PC-9 (cell line): ENCODE data around the gene CUX1. TPM values are rescaled to one million over a fixed set of nuclear protein-coding genes. Genes with fewer than 3 reads are reported as not detected.
A peak's percentile ranks its signal among the peaks of the same experiment; 100 is the strongest.

Experiments
- BruUV-seq: library from RNA; stranded (reverse); fragments of 400-500 nt; replicated peaks from 2 replicates; lab custom pipeline; 2021; lab: Mats Ljungman, UMichigan
- CTCF ChIA-PET: fragments of 300-600 bp; sonication (Branson Sonifier 250); formaldehyde crosslinking; loops from one replicate; lab custom pipeline; 2022; ENCODE audit warnings: antibody characterized with exemption; lab: Charles Lee
- POLR2A ChIA-PET: fragments of 300-600 bp; sonication (Branson Sonifier 250); formaldehyde crosslinking; loops from one replicate; lab custom pipeline; 2022; ENCODE audit warnings: antibody characterized with exemption; ENCODE audit not compliant: unreplicated experiment; lab: Charles Lee
- DNase-seq, 2 experiments: peaks; one replicate each; pipeline versions ENCODE4 v3.0.0 to v3.0.0-alpha.2; 2015 to 2022; ENCODE audit warnings: mixed read lengths in 1 of 2
- H2AFZ ChIP-seq: fragments of 200-600 bp; sonication (generic); 2 replicates; pipeline ENCODE4 v1.8.1; 2017; ENCODE audit warnings: antibody characterized with exemption
- H3F3A ChIP-seq: fragments of 200-600 bp; sonication (generic); 2 replicates; pipeline ENCODE4 v1.8.1; 2017; ENCODE audit warnings: antibody characterized with exemption, mild to moderate bottlenecking, low read depth; ENCODE audit not compliant: insufficient read depth
- H3K27ac ChIP-seq: fragments of 200-600 bp; sonication (generic); 2 replicates; pipeline ENCODE4 v1.6.1; 2016; ENCODE audit warnings: mixed run types
- H3K27me3 ChIP-seq: fragments of 200-600 bp; sonication (generic); 2 replicates; pipeline ENCODE4 v1.6.1; 2016; ENCODE audit warnings: low read depth, mixed run types; ENCODE audit not compliant: insufficient read depth
- H3K36me3 ChIP-seq: fragments of 200-600 bp; sonication (generic); 2 replicates; pipeline ENCODE4 v1.6.1; 2016; ENCODE audit warnings: low read depth, mixed run types
- H3K4me1 ChIP-seq: fragments of 200-600 bp; sonication (generic); replicated peaks from 2 replicates; pipeline ENCODE4 v1.6.1; 2016; ENCODE audit warnings: mixed run types; ENCODE audit not compliant: insufficient read depth
- H3K4me2 ChIP-seq: fragments of 200-600 bp; sonication (generic); 2 replicates; pipeline ENCODE4 v1.6.1; 2017; ENCODE audit warnings: mixed run types
- H3K4me3 ChIP-seq: fragments of 200-600 bp; sonication (generic); 2 replicates; pipeline ENCODE4 v1.6.1; 2016; ENCODE audit warnings: mixed run types
- H3K79me2 ChIP-seq: fragments of 200-600 bp; sonication (generic); 2 replicates; pipeline ENCODE4 v1.6.1; 2017; ENCODE audit warnings: low read depth, mixed run types
- H3K9me2 ChIP-seq: fragments of 200-600 bp; sonication (generic); 2 replicates; pipeline ENCODE4 v1.8.1; 2017; ENCODE audit warnings: mild to moderate bottlenecking; ENCODE audit not compliant: insufficient read depth
- H3K9me3 ChIP-seq: fragments of 200-600 bp; sonication (generic); 2 replicates; pipeline ENCODE4 v1.8.1; 2016; ENCODE audit warnings: low read depth; ENCODE audit not compliant: insufficient read depth
- H4K20me1 ChIP-seq: fragments of 200-600 bp; sonication (generic); 2 replicates; pipeline ENCODE4 v1.8.1; 2017; ENCODE audit not compliant: insufficient read depth
- EZH2 ChIP-seq: fragments of 200-600 bp; sonication (generic); IDR thresholded peaks from 2 replicates; pipeline ENCODE4 v1.8.0; 2017; ENCODE audit warnings: antibody characterized with exemption, low read depth
- intact Hi-C: fragments of 100-400 bp; cut with micrococcal nuclease; formaldehyde crosslinking; loops from one replicate; pipeline ENCODE4 v1.10.0; 2022; ENCODE audit not compliant: unreplicated experiment
- total RNA-seq: library from RNA; stranded (reverse); gene quantifications from 2 replicates; pipeline ENCODE4 v1.2.3, GENCODE V29; 2021
- TF ChIP-seq, protein P1 (sequence below): fragments of 200-600 bp; sonication (generic); conservative IDR thresholded peaks from 2 replicates; pipeline ENCODE4 v1.6.1; 2017; ENCODE audit warnings: mixed run types, antibody characterized with exemption, mild to moderate bottlenecking, moderate library complexity

The CUX1 gene
- total RNA-seq, 1 experiment from 2014 or later: 83.3 TPM

DNA sequence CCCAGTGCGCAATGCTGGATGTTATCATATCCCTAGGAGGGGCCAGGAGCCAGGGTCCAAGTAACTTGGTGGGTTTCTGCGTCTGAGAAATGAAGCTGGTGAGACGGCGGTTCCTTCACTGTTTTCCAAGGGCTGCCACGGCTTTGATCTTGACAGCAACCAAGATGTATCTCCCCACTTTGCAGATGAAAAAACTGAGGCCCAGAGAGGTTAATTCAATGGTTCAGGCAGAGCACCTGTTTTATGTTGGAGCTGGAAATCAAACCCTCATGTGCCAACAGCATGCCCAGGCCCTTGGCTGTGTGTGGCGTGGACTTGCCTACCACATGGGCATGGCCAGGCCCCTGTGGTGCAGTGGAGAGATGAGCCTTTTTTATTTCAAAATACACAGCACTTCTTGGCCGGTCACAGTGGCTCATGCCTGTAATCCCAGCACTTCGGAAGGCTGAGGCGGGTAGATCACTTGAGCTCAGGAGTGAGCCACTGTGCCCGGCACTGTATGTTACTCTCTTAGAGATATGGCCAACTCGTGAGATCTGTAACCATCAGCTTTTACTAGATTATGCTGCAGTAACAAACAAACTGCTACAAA lies 244.0 kb downstream of the CUX1 start:
- no peak for TF ChIP-seq EZH2
- TF ChIP-seq, protein P1, sequence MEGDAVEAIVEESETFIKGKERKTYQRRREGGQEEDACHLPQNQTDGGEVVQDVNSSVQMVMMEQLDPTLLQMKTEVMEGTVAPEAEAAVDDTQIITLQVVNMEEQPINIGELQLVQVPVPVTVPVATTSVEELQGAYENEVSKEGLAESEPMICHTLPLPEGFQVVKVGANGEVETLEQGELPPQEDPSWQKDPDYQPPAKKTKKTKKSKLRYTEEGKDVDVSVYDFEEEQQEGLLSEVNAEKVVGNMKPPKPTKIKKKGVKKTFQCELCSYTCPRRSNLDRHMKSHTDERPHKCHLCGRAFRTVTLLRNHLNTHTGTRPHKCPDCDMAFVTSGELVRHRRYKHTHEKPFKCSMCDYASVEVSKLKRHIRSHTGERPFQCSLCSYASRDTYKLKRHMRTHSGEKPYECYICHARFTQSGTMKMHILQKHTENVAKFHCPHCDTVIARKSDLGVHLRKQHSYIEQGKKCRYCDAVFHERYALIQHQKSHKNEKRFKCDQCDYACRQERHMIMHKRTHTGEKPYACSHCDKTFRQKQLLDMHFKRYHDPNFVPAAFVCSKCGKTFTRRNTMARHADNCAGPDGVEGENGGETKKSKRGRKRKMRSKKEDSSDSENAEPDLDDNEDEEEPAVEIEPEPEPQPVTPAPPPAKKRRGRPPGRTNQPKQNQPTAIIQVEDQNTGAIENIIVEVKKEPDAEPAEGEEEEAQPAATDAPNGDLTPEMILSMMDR: no peak
- Histone ChIP-seq H3K36me3 (no peaks in the 10 kb centered on the region), H3K4me2 (no peak overlapping the region), H3K9me2 (no peaks in the 10 kb centered on the region), H3K27me3 (no peaks in the 10 kb centered on the region), H2AFZ (no peak overlapping the region), H3K4me1 (peaks cover 11% of the 10 kb centered on the region), H3K79me2 (no peaks in the 10 kb centered on the region), H3K4me3 (no peak overlapping the region), H3K27ac (no peak overlapping the region), H4K20me1 (peaks cover 20% of the 10 kb centered on the region; the same call in 1 of the 2 replicates), H3F3A (peaks cover 8% of the 10 kb centered on the region; the same call in 1 of the 2 replicates), H3K9me3 (no peaks in the 10 kb centered on the region)
- POLR2A ChIA-PET: no interaction called here
- BruUV-seq: no TSS peak
- no peak for DNase-seq
- CTCF ChIA-PET: no interaction called here
- intact Hi-C loops: loop anchor here (5.0 to 10.0 kb wide), 2 partner anchors 57 to 204 kb away; no protein-coding TSS in a partner anchor

DNA sequence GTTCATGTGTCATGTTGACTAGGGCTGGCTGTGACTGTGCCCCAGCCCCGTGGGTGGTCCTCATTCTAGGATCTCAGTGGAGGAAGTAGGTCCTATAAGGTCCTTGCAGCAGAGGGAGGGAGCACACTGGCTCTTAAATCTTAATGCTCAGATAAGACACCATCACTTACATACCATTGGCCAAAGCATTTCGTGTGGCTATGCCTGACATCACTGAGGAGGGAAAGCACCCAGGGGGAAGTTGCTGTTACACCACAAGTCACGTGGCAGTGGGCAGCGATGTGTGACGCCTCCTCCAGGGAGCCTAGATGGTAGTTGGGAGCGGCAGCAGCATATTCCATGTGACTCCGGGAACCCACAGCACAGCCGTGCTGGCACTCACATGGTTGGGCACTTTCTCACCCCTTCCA lies 244.6 kb downstream of the CUX1 start:
- intact Hi-C loops: loop anchor here (5.0 to 10.0 kb wide), 2 partner anchors 57 to 205 kb away; no protein-coding TSS in a partner anchor
- peaks cover 11% of the 10 kb centered on the region for H3K4me1 ChIP-seq
- no peaks in the 10 kb centered on the region for H3K79me2 ChIP-seq
- no TSS peak for BruUV-seq
- no peaks in the 10 kb centered on the region for H3K36me3 ChIP-seq
- no peak overlapping the region for H3K4me3 ChIP-seq
- POLR2A ChIA-PET: no interaction called here
- CTCF ChIA-PET: no interaction called here
- DNase-seq: no peak
- no peaks in the 10 kb centered on the region for H3K9me2 ChIP-seq
- H3F3A ChIP-seq: peaks cover 8% of the 10 kb centered on the region; the same call in 1 of the 2 replicates
- no peaks in the 10 kb centered on the region for H3K9me3 ChIP-seq
- H3K4me2 ChIP-seq: no peak overlapping the region
- no peak overlapping the region for H2AFZ ChIP-seq
- no peaks in the 10 kb centered on the region for H3K27me3 ChIP-seq
- no peak overlapping the region for H3K27ac ChIP-seq
- peaks cover 20% of the 10 kb centered on the region; the same call in 1 of the 2 replicates for H4K20me1 ChIP-seq
- TF ChIP-seq, protein P1: no peak
- no peak for TF ChIP-seq EZH2

DNA sequence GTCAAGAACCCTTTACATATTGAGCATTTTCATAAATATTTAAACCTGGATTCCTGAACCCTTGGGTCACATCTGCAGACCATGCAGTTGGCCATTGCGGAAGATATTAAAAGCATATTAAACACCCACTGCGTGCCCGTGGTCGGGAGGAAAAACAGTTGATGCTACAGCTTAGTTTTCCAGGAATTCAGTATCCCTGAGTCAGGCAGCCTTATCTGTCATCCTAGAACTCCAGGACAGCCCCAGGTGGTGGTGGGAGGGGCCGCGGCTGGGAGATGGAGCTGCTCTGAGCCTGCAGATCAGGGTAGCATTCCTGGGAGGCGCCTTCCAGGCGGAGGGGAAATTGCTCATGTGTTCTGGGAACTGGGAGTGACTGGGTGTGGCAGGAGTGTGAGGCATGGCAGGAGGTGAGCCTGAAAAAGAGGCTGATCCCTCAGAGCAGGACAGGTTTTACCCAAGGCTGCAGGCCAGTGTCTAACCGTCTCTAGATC lies 246.3 kb downstream of the CUX1 start:
- ChIA-PET CTCF (interaction anchor here (0.5 to 0.7 kb wide), 2 partner anchors 88 to 489 kb away, joined by 3 to 6 read pairs; no protein-coding TSS in a partner anchor), POLR2A (interaction anchor here (0.6 to 0.7 kb wide), 3 partner anchors 76 to 255 kb away, joined by 4 to 6 read pairs (median 4); no protein-coding TSS in a partner anchor)
- Histone ChIP-seq H3K4me1 (peaks cover 11% of the 10 kb centered on the region), H3K79me2 (no peaks in the 10 kb centered on the region), H3K9me3 (no peaks in the 10 kb centered on the region), H3K9me2 (no peaks in the 10 kb centered on the region), H3K36me3 (no peaks in the 10 kb centered on the region), H3F3A (peaks cover 8% of the 10 kb centered on the region; the same call in 1 of the 2 replicates), H3K27me3 (no peaks in the 10 kb centered on the region), H2AFZ (no peak overlapping the region), H3K27ac (peak overlapping the region; percentile 37; the same call in 1 of the 2 replicates), H4K20me1 (peaks cover 20% of the 10 kb centered on the region; the same call in 1 of the 2 replicates), H3K4me2 (no peak overlapping the region), H3K4me3 (no peak overlapping the region)
- TF ChIP-seq EZH2: no peak
- TF ChIP-seq, protein P1: no peak
- intact Hi-C loops: loop anchor here (5.0 to 10.0 kb wide), 2 partner anchors 59 to 206 kb away; no protein-coding TSS in a partner anchor
- peak; percentile 66 to 88 for DNase-seq
- BruUV-seq: no TSS peak
